MG63 (cell line): Measurements from ENCODE around the gene SULT2A1. TPM values are rescaled to one million over a fixed set of nuclear protein-coding genes. Genes with fewer than 3 reads are reported as not detected.

Experiments
- DNase-seq: peaks from one replicate; pipeline ENCODE4 v3.0.0-alpha.2; 2020
- H3K27me3 ChIP-seq: fragments of 250-450 bp; sonication (Bioruptor Pico); 2 replicates; pipeline ENCODE4 v1.5.1; 2020; ENCODE audit warnings: mild to moderate bottlenecking, moderate library complexity
- H3K36me3 ChIP-seq: fragments of 250-450 bp; sonication (Bioruptor Pico); 2 replicates; pipeline ENCODE4 v1.5.1; 2020; ENCODE audit warnings: mild to moderate bottlenecking, moderate library complexity
- H3K4me3 ChIP-seq: fragments of 250-450 bp; sonication (Bioruptor Pico); 2 replicates; pipeline ENCODE4 v1.5.1; 2020; ENCODE audit warnings: mild to moderate bottlenecking, moderate library complexity
- H3K9me3 ChIP-seq: fragments of 250-450 bp; sonication (Bioruptor Pico); 2 replicates; pipeline ENCODE4 v1.5.1; 2020; ENCODE audit warnings: mild to moderate bottlenecking, moderate library complexity
- total RNA-seq: library from RNA; depleted of rRNA; stranded (reverse); fragments of >200 nt; shearing (Covaris generic); gene quantifications from 2 replicates; pipeline ENCODE4 v1.2.3, GENCODE V29; 2014; ENCODE audit warnings: low replicate concordance; rRNA removed

Gene SULT2A1
- total RNA-seq, 1 experiment from 2014 or later = not detected

DNA sequence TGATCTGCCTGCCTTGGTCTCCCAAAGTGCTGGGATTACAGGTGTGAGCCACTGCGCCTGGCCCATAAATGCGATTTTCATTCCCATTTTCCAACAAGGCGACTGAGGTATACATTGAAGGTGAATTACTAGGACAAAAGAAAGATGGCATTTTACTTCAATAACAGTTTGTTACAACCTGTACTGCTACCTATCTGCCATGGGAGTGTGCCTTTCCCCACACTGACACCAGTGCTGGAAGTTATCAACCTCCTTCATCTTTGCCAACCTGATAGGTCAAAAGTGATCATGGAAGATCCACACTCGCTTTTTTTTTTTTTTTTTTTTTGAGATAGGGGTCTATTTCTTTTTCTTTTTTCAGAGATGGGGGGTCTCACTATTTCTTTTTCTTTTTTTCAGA, 53.4 kb downstream of the SULT2A1 start:
- Histone ChIP-seq H3K36me3 (no peaks in the 10 kb centered on the region), H3K27me3 (peaks cover 10% of the 10 kb centered on the region), H3K9me3 (no peaks in the 10 kb centered on the region), H3K4me3 (no peak overlapping the region)
- DNase-seq = no peak

DNA sequence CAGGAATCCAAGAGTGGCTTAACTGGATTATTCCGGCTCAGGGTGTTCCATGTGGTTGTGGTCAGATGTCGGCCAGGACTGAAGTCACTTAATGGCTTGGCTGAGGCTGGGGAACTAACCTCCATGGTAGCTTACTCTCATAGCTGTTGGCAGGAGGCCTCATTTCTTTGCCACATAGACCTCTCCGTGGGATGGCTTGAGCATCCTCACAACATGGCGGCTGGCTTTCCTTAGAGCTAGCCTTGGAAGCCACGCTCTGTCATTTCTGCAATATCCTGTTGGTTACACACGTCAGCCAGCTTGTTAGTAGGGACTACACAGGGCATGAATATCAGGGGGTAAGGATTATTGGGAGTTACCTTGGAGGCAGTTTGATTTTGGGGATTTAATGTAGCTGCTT, 59.3 kb downstream of the SULT2A1 start:
- Histone ChIP-seq H3K36me3 (no peaks in the 10 kb centered on the region), H3K27me3 (peaks cover 10% of the 10 kb centered on the region), H3K9me3 (peaks cover 6% of the 10 kb centered on the region; the same call in 1 of the 2 replicates), H3K4me3 (no peak overlapping the region)
- no peak for DNase-seq

DNA sequence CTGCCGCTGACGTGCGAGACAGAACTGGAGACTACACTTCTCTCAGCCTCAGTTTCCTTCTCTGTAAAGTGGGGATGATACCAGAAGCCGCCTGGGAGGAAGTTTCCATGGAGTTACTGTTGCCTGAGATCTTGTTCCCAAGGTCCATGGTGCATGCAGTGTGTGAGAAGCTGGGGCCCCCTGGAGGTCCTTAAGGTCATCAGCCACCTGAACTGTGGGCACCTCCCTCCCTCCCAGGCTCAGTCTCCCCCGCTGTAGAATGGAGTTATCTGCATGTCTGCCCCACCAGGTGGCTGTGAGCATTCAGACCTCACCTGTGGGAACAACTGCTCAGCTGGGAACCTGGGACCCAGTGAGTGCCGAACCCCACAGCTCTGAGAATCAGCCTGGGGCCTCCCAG, 61.7 kb downstream of the SULT2A1 start:
- DNase-seq = no peak
- Histone ChIP-seq H3K4me3 (no peak overlapping the region), H3K36me3 (no peaks in the 10 kb centered on the region), H3K9me3 (peaks cover 6% of the 10 kb centered on the region; the same call in 1 of the 2 replicates), H3K27me3 (peaks cover 5% of the 10 kb centered on the region)

DNA sequence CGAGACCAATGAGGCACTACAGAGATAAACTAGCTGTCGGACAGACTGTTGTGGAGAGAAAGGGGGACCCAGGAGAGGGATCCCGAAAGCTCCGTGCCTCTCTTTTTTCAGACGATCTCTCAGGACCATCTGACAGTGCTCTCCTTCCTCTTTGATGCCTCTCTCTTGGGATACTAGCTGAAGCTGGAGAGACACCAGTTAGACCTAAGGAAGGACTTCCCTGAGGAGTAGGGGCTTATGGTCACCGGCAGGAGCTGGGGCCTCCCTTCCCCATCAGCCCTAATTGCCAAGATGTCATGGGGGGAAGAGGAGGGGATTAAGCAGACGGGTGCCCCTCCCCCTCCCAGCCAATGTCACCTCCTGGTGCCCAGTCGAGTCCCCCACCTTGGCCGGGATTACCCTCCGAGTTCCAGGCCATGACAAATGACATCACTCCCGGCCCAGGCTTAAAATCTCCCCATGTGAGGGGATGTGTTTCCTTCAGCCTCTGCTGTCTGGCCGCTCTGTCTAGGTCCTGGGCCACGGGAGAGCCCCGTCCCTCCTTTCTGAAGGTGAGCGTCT, 64.6 kb downstream of the SULT2A1 start, which contains the start of gene CRX:
Gene CRX, plus strand, starts transcription at position 478 of the 561 bp plus-strand sequence. CDS start 12,507 bp downstream, outside the sequence.
- H3K36me3 ChIP-seq = no peaks in the 10 kb centered on the region
- H3K27me3 ChIP-seq = peaks cover 5% of the 10 kb centered on the region
- no peak within 1 kb of the TSS for H3K4me3 ChIP-seq
- peaks cover under 1% of the 10 kb centered on the region; the same call in 1 of the 2 replicates for H3K9me3 ChIP-seq
- no peak for DNase-seq

Other genes starting within 250 kb of the SULT2A1 start
- 15.7 and 25.4 TPM in 2 replicates for gene EHD2, start 172.9 kb downstream of the SULT2A1 start, total RNA-seq
- gene NOP53, start 140.8 kb downstream of the SULT2A1 start, total RNA-seq = 428 and 543 TPM in 2 replicates
- gene SELENOW, start 107.6 kb downstream of the SULT2A1 start, total RNA-seq = 79.0 and 246 TPM in 2 replicates
- gene TPRX1, start 81.8 kb downstream of the SULT2A1 start, total RNA-seq = not detected in 2 replicates
- gene CRX, start 64.4 kb downstream of the SULT2A1 start, total RNA-seq = not detected in 2 replicates
- not detected in 2 replicates for gene TPRX2, start 27.1 kb downstream of the SULT2A1 start, total RNA-seq
- not detected in 2 replicates for gene BSPH1, start 105.9 kb upstream of the SULT2A1 start, total RNA-seq
- not detected in 2 replicates for gene ELSPBP1, start 108.3 kb upstream of the SULT2A1 start, total RNA-seq
- gene CABP5, start 157.8 kb upstream of the SULT2A1 start, total RNA-seq = not detected in 2 replicates
- gene PLA2G4C, start 224.5 kb upstream of the SULT2A1 start, total RNA-seq = 8.9 and 17.7 TPM in 2 replicates